Left lung (tissue), 14 donors: ENCODE data around the gene ANKRD17. TPM values are rescaled to one million over a fixed set of nuclear protein-coding genes. Genes with fewer than 3 reads are reported as not detected.

Experiments used
- ATAC-seq: fragments of 200-7000 bp; cut with Tn5 transposase; one replicate; pipeline ENCODE4 v1.9.1; 2020; ENCODE audit warnings: moderate library complexity
- DNase-seq, 4 donors: peaks; one replicate each; pipeline ENCODE4 v3.0.0-alpha.2; 2013 to 2020
- H3K27ac ChIP-seq, 2 donors: fragments of 200-600 bp; sonication (generic) in 1 of 2; one replicate each; pipeline versions ENCODE4 v1.5.0 to v1.8.0; 2020 to 2021
- H3K27me3 ChIP-seq, 2 donors: fragments of 200-600 bp; sonication (generic) in 1 of 2; one replicate each; pipeline versions ENCODE4 v1.5.0 to v1.8.0; 2020 to 2021
- H3K36me3 ChIP-seq, 2 donors: fragments of 200-600 bp; sonication (generic) in 1 of 2; one replicate each; pipeline versions ENCODE4 v1.5.0 to v1.8.0; 2020 to 2021
- H3K4me1 ChIP-seq, 2 donors: fragments of 200-600 bp; one replicate each; pipeline ENCODE4 v1.8.0; 2021
- H3K4me3 ChIP-seq, 2 donors: fragments of 200-600 bp; sonication (generic) in 1 of 2; one replicate each; pipeline versions ENCODE4 v1.5.0 to v1.8.0; 2020 to 2021; ENCODE audit warnings: mild to moderate bottlenecking in 1 of 2
- H3K9me3 ChIP-seq, 2 donors: fragments of 200-600 bp; sonication (generic) in 1 of 2; one replicate each; pipeline versions ENCODE4 v1.5.0 to v1.8.0; 2020 to 2021
- intact Hi-C, 2 donors: fragments of 100-400 bp; cut with DNase I; formaldehyde crosslinking; loops; one replicate each; pipeline versions ENCODE4 v1.11.2 to v1.14.2; 2022
- long read RNA-seq, 12 donors: library from polyadenylated mRNA in 2 of 12; unstranded in 2 of 12; transcript quantifications; one replicate each; pipeline ENCODE4 v2.0.0 and lab custom pipeline, GENCODE V29; 2019 to 2026
- polyA plus RNA-seq, 6 donors: library from polyadenylated mRNA; unstranded; fragments of 120-200 nt; gene quantifications; one replicate each; pipeline ENCODE4 v1.2.1, GENCODE V29; 2013; ENCODE audit not compliant: insufficient read length in 6 of 6
- total RNA-seq, 2 donors: library from RNA; stranded (reverse); fragmentation: NEBNext Ultra II Directional; extraction: Animal tissue kit (Norgen Biotek cat#: 25700); gene quantifications; one replicate each; pipeline ENCODE4 v1.2.1, GENCODE V29; 2021
- TF ChIP-seq, protein P1 (sequence below), 2 donors: fragments of 200-600 bp; sonication (generic) in 1 of 2; IDR thresholded peaks; one replicate each; pipeline versions ENCODE4 v1.5.0 to v1.8.0; 2021; ENCODE audit warnings: antibody characterized with exemption in 2 of 2
- donor health status: DM: no; HTN: yes; CAD: no.
- donor health status: DM: no; HTN: no; CAD: no.

The ANKRD17 gene, protein sequence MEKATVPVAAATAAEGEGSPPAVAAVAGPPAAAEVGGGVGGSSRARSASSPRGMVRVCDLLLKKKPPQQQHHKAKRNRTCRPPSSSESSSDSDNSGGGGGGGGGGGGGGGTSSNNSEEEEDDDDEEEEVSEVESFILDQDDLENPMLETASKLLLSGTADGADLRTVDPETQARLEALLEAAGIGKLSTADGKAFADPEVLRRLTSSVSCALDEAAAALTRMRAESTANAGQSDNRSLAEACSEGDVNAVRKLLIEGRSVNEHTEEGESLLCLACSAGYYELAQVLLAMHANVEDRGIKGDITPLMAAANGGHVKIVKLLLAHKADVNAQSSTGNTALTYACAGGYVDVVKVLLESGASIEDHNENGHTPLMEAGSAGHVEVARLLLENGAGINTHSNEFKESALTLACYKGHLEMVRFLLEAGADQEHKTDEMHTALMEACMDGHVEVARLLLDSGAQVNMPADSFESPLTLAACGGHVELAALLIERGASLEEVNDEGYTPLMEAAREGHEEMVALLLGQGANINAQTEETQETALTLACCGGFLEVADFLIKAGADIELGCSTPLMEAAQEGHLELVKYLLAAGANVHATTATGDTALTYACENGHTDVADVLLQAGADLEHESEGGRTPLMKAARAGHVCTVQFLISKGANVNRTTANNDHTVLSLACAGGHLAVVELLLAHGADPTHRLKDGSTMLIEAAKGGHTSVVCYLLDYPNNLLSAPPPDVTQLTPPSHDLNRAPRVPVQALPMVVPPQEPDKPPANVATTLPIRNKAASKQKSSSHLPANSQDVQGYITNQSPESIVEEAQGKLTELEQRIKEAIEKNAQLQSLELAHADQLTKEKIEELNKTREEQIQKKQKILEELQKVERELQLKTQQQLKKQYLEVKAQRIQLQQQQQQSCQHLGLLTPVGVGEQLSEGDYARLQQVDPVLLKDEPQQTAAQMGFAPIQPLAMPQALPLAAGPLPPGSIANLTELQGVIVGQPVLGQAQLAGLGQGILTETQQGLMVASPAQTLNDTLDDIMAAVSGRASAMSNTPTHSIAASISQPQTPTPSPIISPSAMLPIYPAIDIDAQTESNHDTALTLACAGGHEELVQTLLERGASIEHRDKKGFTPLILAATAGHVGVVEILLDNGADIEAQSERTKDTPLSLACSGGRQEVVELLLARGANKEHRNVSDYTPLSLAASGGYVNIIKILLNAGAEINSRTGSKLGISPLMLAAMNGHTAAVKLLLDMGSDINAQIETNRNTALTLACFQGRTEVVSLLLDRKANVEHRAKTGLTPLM (N-terminal part only)
- total RNA-seq (10 to 100 TPM; 57.5 to 58.1 TPM), polyA plus RNA-seq (10 to 100 TPM; 68.0 to 83.0 (median 76.6) TPM)
- long read RNA-seq, donor 1, partial matches to known transcripts: 50 of 52 reads
- long read RNA-seq, donor 1, other reads (novel, unspliced or antisense): 0 of 52 reads
- long read RNA-seq, donor 2, partial matches to known transcripts: 80 of 81 reads
- long read RNA-seq, donor 2, other reads (novel, unspliced or antisense): 0 of 81 reads
- long read RNA-seq, donor 3, partial matches to known transcripts: 5 of 5 reads
- long read RNA-seq, donor 3, other reads (novel, unspliced or antisense): 0 of 5 reads
- long read RNA-seq, donor 4, partial matches to known transcripts: 4 of 11 reads
- long read RNA-seq, donor 4, other reads (novel, unspliced or antisense): 7 of 11 reads
- long read RNA-seq, donor 5, partial matches to known transcripts: 7 of 7 reads
- long read RNA-seq, donor 5, other reads (novel, unspliced or antisense): 0 of 7 reads
- long read RNA-seq, donor 6, partial matches to known transcripts: 9 of 9 reads
- long read RNA-seq, donor 6, other reads (novel, unspliced or antisense): 0 of 9 reads
- long read RNA-seq, donor 7, partial matches to known transcripts: 10 of 11 reads
- long read RNA-seq, donor 7, other reads (novel, unspliced or antisense): 0 of 11 reads
- long read RNA-seq, donor 8, partial matches to known transcripts: 56 of 56 reads
- long read RNA-seq, donor 8, other reads (novel, unspliced or antisense): 0 of 56 reads
- long read RNA-seq, donor 9: 0 reads
- long read RNA-seq, donor 10, partial matches to known transcripts: 1 of 1 reads
- long read RNA-seq, donor 10, other reads (novel, unspliced or antisense): 0 of 1 reads
- long read RNA-seq, donor 11, partial matches to known transcripts: 31 of 32 reads
- long read RNA-seq, donor 11, other reads (novel, unspliced or antisense): 0 of 32 reads
- long read RNA-seq, donor 12, partial matches to known transcripts: 17 of 17 reads
- long read RNA-seq, donor 12, other reads (novel, unspliced or antisense): 0 of 17 reads

DNA sequence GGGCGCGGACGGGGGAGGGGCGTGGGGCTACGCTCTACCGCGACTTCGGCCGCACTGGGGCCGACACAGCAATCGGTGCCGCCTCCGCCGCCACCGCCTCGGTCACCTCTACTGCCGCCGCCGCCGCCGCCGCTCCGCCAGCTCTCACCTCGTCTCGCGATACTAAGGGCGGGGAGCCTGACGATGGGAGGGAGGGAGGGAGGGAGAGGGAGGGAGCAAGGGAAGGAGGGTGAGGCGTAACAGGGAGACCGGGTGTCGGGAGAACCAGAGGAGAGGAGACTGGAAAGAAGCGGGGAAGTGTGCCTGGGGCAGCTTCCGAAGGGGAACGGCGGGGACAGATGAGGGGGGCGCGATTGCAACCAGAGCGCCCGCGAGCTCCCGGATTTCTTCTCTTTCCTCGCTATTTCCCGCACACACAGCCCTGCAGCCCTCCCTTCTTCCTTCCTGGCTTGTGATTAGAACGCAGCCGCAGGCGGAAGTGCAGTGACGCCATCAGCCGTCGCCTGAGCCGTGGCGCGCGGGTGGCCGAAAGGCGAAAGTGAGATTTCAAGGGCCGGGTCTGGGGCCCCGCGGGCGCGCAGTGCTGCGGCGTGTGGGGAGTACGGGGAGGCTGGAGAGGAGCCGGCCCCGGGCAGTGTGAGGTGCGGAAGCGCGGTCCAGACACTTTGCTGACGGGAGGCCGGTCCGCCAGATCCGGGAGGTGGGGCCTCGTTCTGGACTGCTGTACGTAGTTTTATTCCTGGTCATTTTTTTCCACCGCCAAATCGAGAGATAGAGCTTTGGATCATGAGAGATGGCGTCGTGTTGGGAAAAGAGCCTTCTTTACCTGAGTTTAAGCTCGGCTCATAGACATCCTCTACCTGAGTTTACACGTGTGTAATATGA, at the start of gene ANKRD17:
Gene ANKRD17 (minus strand): TSS at position 113 of the 885 bp plus-strand sequence. CDS start 130 bp downstream, outside the sequence.
- Histone ChIP-seq H3K27me3 (no peaks in the 10 kb centered on the region), H3K9me3 (no peaks in the 10 kb centered on the region), H3K27ac (peak within 1 kb of the TSS; percentile 98 to 99), H3K36me3 (no peaks in the 10 kb centered on the region), H3K4me1 (peaks cover 17 to 55% of the 10 kb centered on the region in 2 donors), H3K4me3 (peak within 1 kb of the TSS; percentile 61 to 77)
- DNase-seq: peak; percentile 93 to 98 (median 97)
- ATAC-seq: peak; percentile 87
- intact Hi-C loops: loop anchor here in 1 of 2 donors (5.0 to 10.0 kb wide), 2 partner anchors 124 to 192 kb away; partner anchors contain the start of gene COX18
- TF ChIP-seq, protein P1, sequence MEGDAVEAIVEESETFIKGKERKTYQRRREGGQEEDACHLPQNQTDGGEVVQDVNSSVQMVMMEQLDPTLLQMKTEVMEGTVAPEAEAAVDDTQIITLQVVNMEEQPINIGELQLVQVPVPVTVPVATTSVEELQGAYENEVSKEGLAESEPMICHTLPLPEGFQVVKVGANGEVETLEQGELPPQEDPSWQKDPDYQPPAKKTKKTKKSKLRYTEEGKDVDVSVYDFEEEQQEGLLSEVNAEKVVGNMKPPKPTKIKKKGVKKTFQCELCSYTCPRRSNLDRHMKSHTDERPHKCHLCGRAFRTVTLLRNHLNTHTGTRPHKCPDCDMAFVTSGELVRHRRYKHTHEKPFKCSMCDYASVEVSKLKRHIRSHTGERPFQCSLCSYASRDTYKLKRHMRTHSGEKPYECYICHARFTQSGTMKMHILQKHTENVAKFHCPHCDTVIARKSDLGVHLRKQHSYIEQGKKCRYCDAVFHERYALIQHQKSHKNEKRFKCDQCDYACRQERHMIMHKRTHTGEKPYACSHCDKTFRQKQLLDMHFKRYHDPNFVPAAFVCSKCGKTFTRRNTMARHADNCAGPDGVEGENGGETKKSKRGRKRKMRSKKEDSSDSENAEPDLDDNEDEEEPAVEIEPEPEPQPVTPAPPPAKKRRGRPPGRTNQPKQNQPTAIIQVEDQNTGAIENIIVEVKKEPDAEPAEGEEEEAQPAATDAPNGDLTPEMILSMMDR (IDR thresholded peaks at IDR 0.05): peak; percentile 1 to 40

DNA sequence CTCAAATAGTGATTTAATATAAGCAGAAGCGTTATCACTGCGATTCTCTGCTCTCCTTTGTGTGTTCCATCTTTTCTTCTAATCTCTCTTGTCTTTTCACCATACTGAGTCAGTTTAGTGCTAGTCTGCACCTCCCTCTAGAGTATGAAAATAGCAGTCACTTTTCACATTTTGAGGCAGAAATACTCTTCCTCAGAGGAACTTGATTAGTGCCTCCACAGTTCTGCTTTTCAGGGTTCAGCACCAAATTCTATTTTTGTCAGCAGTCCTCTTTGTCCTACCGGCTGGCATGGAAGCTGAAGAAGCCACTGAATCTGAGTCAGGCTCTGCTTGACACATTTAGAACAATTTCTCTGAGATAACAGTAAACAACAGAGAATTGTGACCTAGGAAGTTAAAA, 49.7 kb upstream of the ANKRD17 start:
- H3K4me3 ChIP-seq: no peak overlapping the region
- no peak overlapping the region for H3K27ac ChIP-seq
- H3K27me3 ChIP-seq: no peaks in the 10 kb centered on the region
- TF ChIP-seq, protein P1 (IDR thresholded peaks at IDR 0.05): no peak
- intact Hi-C loops: no loop called here
- no peaks in the 10 kb centered on the region for H3K36me3 ChIP-seq
- no peaks in the 10 kb centered on the region for H3K4me1 ChIP-seq
- ATAC-seq (peak; percentile 48), DNase-seq (no peak)
- no peaks in the 10 kb centered on the region for H3K9me3 ChIP-seq

DNA sequence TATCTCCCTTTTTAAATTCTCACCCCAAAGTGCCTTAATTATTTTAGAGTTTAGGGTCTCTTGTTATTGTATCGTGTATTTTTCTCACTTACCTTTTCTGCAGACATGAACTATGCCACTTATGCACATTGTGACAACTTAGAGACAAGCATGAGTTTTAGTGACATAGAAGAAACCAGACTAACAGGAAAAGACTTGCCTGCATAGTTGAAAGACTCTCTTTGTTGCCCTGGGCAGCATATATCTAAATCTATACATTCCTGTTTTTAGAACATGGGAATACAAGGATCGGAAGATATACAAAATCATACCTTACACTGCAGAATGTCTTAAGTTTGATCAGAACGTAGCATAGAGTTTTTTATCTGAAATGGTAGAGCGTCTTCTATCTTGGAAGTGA, 45.1 kb upstream of the ANKRD17 start:
- Histone ChIP-seq H3K4me3 (no peak overlapping the region), H3K36me3 (no peaks in the 10 kb centered on the region), H3K9me3 (peaks cover 0 to 13% of the 10 kb centered on the region in 2 donors), H3K27ac (no peak overlapping the region), H3K4me1 (no peaks in the 10 kb centered on the region), H3K27me3 (no peaks in the 10 kb centered on the region)
- DNase-seq (no peak), ATAC-seq (no peak)
- intact Hi-C loops: no loop called here
- TF ChIP-seq, protein P1 (IDR thresholded peaks at IDR 0.05): no peak
